K562 (cell line): Measurements from ENCODE around the gene BCL2L1. TPM values are rescaled to one million over a fixed set of nuclear protein-coding genes. Genes with fewer than 3 reads are reported as not detected.

Source experiments
- ATAC-seq: fragments of 200-7000 bp; cut with Tn5 transposase; 3 replicates; pipeline ENCODE4 v1.9.1; 2020; ENCODE audit warnings: moderate library complexity
- BruUV-seq: library from RNA; stranded (reverse); fragments of 400-500 nt; replicated peaks from 2 replicates; lab custom pipeline; 2021; lab: Mats Ljungman, UMichigan
- CTCF ChIA-PET: fragments of 300-600 bp; formaldehyde crosslinking; extraction: SDS; loops from one replicate; lab custom pipeline; 2021; ENCODE audit warnings: low intra/inter-chr PET ratio; lab: Yijun Ruan, JAX
- POLR2A ChIA-PET: fragments of 300-600, 350-650 bp; sonication (Branson Sonifier 250); formaldehyde crosslinking; extraction: SDS; loops from one replicate; lab custom pipeline; 2021; ENCODE audit warnings: antibody characterized with exemption, inconsistent platforms; lab: Yijun Ruan, JAX
- DNase-seq, 4 experiments: peaks; one replicate each; pipeline versions ENCODE4 v3.0.0 to v3.0.0-alpha.2; 2011 to 2018; ENCODE audit warnings: low spot score in 3 of 4, mixed read lengths in 3 of 4; ENCODE audit errors: extremely low read depth in 1 of 4
- FAIRE-seq: peaks from 2 replicates; lab custom pipeline; 2011; peaks lifted over from hg19 to GRCh38; lab: Jason Lieb, UNC
- H2AFZ ChIP-seq: 2 replicates; pipeline ENCODE4 v1.6.0; 2011; ENCODE audit warnings: low read depth, low read length, control low read depth, inconsistent platforms
- H3K27ac ChIP-seq: fragments of 200-600 bp; 3 replicates; pipeline ENCODE4 v1.8.0; 2011; ENCODE audit warnings: low read depth, mild to moderate bottlenecking, control low read depth, inconsistent platforms, low read length, moderate library complexity, mixed read lengths; ENCODE audit errors: extremely low read depth
- H3K27me3 ChIP-seq, 2 experiments: fragments of 300-600 bp in 1 of 2; 2 replicates in 1 of 2; 3 replicates in 1 of 2; pipeline versions ENCODE4 v1.6.0 to v1.8.0; 2011; ENCODE audit warnings: inconsistent platforms in 2 of 2, low read length in 2 of 2, mild to moderate bottlenecking in 1 of 2, mixed read lengths in 1 of 2, moderate library complexity in 1 of 2; ENCODE audit not compliant: control insufficient read depth in 2 of 2, insufficient read depth in 2 of 2
- H3K36me3 ChIP-seq: fragments of 300-600 bp; 3 replicates; pipeline ENCODE4 v1.8.0; 2011; ENCODE audit warnings: mild to moderate bottlenecking, low read length, inconsistent platforms; ENCODE audit not compliant: control insufficient read depth, insufficient read depth
- H3K4me1 ChIP-seq, 2 experiments: fragments of 200-600 bp in 1 of 2; replicated peaks in 1 of 2; 2 replicates in 1 of 2; 3 replicates in 1 of 2; pipeline versions ENCODE4 v1.5.1 to v1.8.0; 2011; ENCODE audit warnings: inconsistent platforms in 2 of 2, low read length in 2 of 2, mild to moderate bottlenecking in 1 of 2, mixed read lengths in 1 of 2, moderate library complexity in 1 of 2; ENCODE audit not compliant: control insufficient read depth in 2 of 2, insufficient read depth in 2 of 2
- H3K4me2 ChIP-seq: 2 replicates; pipeline ENCODE4 v1.6.1; 2011; ENCODE audit warnings: low read length, control low read depth, inconsistent platforms, mixed read lengths; ENCODE audit not compliant: insufficient read depth
- H3K4me3 ChIP-seq: fragments of 200-600 bp; sonication (generic), shearing (Covaris generic); 2 replicates; pipeline ENCODE4 v1.5.1; 2016; ENCODE audit warnings: control low read depth, inconsistent platforms
- H3K79me2 ChIP-seq: fragments of 200-600 bp; 3 replicates; pipeline ENCODE4 v1.8.0; 2011; ENCODE audit warnings: low read length, inconsistent platforms; ENCODE audit not compliant: control insufficient read depth, insufficient read depth
- H3K9ac ChIP-seq, 2 experiments: 2 replicates each; pipeline versions ENCODE4 v1.6.0 to v1.6.1; 2011; ENCODE audit warnings: low read depth in 2 of 2, low read length in 2 of 2, control low read depth in 1 of 2, inconsistent platforms in 1 of 2, mild to moderate bottlenecking in 1 of 2, mixed read lengths in 1 of 2; ENCODE audit not compliant: insufficient read depth in 1 of 2
- H3K9me1 ChIP-seq: one replicate; pipeline ENCODE4 v1.6.0; 2011; ENCODE audit warnings: inconsistent platforms, mild to moderate bottlenecking, low read length, moderate library complexity; ENCODE audit not compliant: control insufficient read depth, insufficient read depth
- H3K9me3 ChIP-seq: replicated peaks from 2 replicates; pipeline ENCODE4 v1.5.1; 2011; ENCODE audit warnings: low read depth, low read length, inconsistent platforms; ENCODE audit not compliant: control insufficient read depth, insufficient read depth
- H4K20me1 ChIP-seq: replicated peaks from 2 replicates; pipeline ENCODE4 v1.6.1; 2011; ENCODE audit warnings: low read length, inconsistent platforms, mixed read lengths; ENCODE audit not compliant: control insufficient read depth, insufficient read depth
- ARID2 ChIP-seq: fragments of 450-650 bp; IDR thresholded peaks from 2 replicates; pipeline ENCODE4 v1.6.1; 2017; ENCODE audit warnings: antibody characterized with exemption, mild to moderate bottlenecking
- BMI1 ChIP-seq: fragments of 150-350 bp; IDR thresholded peaks from 2 replicates; pipeline ENCODE4 v1.6.1; 2014; ENCODE audit warnings: low read length
- CEBPB ChIP-seq: fragments of 450-650 bp; IDR thresholded peaks from 2 replicates; pipeline ENCODE4 v1.6.1; 2016; ENCODE audit warnings: missing genetic modification characterization, missing compliant biosample characterization
- CREB5 ChIP-seq: fragments of 250-450 bp; sonication (Bioruptor Pico); IDR thresholded peaks from 2 replicates; pipeline ENCODE4 v1.5.0; 2020; ENCODE audit warnings: mild to moderate bottlenecking
- E2F5 ChIP-seq: sonication (generic); formaldehyde crosslinking; IDR thresholded peaks from 2 replicates; pipeline ENCODE4 v1.8.0; 2022; ENCODE audit warnings: mild to moderate bottlenecking, missing genetic modification reagents
- KHSRP ChIP-seq: fragments of 450-650 bp; IDR thresholded peaks from 2 replicates; pipeline ENCODE4 v1.6.1; 2017
- MYBL2 ChIP-seq, 2 experiments: fragments of 450-650 bp in 1 of 2; sonication (generic) in 1 of 2; formaldehyde crosslinking in 1 of 2; IDR thresholded peaks; 2 replicates each; pipeline versions ENCODE4 v1.6.1 to v1.8.1; 2017 to 2022; ENCODE audit warnings: borderline replicate concordance in 1 of 2, inconsistent platforms in 1 of 2, low read depth in 1 of 2, mild to moderate bottlenecking in 1 of 2, missing genetic modification reagents in 1 of 2, moderate library complexity in 1 of 2
- NFIX ChIP-seq: fragments of 250-450 bp; sonication (Bioruptor Pico); IDR thresholded peaks from 2 replicates; pipeline ENCODE4 v1.4.0; 2020; ENCODE audit warnings: low read depth, mild to moderate bottlenecking, moderate library complexity
- RBBP5 ChIP-seq: fragments of 200-600 bp; sonication (generic); IDR thresholded peaks from 2 replicates; pipeline ENCODE4 v1.6.1; 2012; ENCODE audit warnings: borderline replicate concordance, mild to moderate bottlenecking, low read length, control low read depth, inconsistent platforms; ENCODE audit not compliant: insufficient read depth, poor library complexity, severe bottlenecking
- RBFOX2 ChIP-seq: fragments of 200-400 bp; formaldehyde crosslinking; IDR thresholded peaks from 2 replicates; pipeline ENCODE4 v1.6.1; 2017; ENCODE audit warnings: low read depth, mild to moderate bottlenecking, low read length, moderate library complexity
- TBP ChIP-seq: optimal IDR thresholded peaks from 2 replicates; pipeline ENCODE3; 2011; ENCODE audit warnings: low read depth, low read length, improper control_type of control experiment
- USF1 ChIP-seq: sonication (generic); formaldehyde crosslinking; IDR thresholded peaks from 2 replicates; pipeline ENCODE4 v1.9.0; 2022; ENCODE audit warnings: mild to moderate bottlenecking, missing genetic modification reagents
- ZEB2 ChIP-seq: fragments of 450-650 bp; IDR thresholded peaks from 2 replicates; pipeline ENCODE4 v1.6.1; 2016
- ZNF449 ChIP-seq: fragments of 250-450 bp; sonication (Bioruptor Pico); IDR thresholded peaks from 2 replicates; pipeline ENCODE4 v1.8.0; 2022; ENCODE audit warnings: moderate library complexity, mild to moderate bottlenecking, inconsistent platforms
- ZNF707 ChIP-seq: fragments of 250-450 bp; sonication (Bioruptor Pico); conservative IDR thresholded peaks from 2 replicates; pipeline ENCODE4 v1.8.0; 2022; ENCODE audit warnings: inconsistent platforms, mild to moderate bottlenecking, moderate library complexity
- WGBS: fragments of 100-300 bp; shearing (Covaris generic); methylation state at CpG from one replicate; pipeline ENCODE4 v1.1.6; 2016; ENCODE audit warnings: low coverage, mixed read lengths; ENCODE audit not compliant: insufficient coverage; ENCODE audit errors: missing lambda C conversion rate; 5-methylcytosine and 5-hydroxymethylcytosine counted together
- in situ Hi-C: fragments of 300-500 bp; cut with MboI; formaldehyde crosslinking; loops from 4 replicates; pipeline ENCODE4 v1.15.0; 2018; ENCODE audit warnings: inconsistent platforms, mixed read lengths
- intact Hi-C: fragments of 100-400 bp; cut with micrococcal nuclease; formaldehyde crosslinking; loops from 2 replicates; pipeline ENCODE4 v1.14.2; 2022
- polyA plus RNA-seq, 8 experiments: library from polyadenylated mRNA; depleted of rRNA in 4 of 8; stranded (reverse) in 5 of 8; unstranded in 3 of 8; fragments of >200 nt; fragmentation: Nextera tagmentation in 2 of 8; fragmentation: Illumina TruSeq in 1 of 8; extraction: Ambion mirVana in 2 of 8; extraction: Trizol in 1 of 8; gene quantifications; 2 replicates each; pipeline versions ENCODE4 v1.2.1 to v1.2.3, GENCODE V29; 2011 to 2014; ENCODE audit warnings: inconsistent platforms in 1 of 8, missing spikeins in 1 of 8
- total RNA-seq, 7 experiments: library from RNA; depleted of rRNA in 6 of 7; stranded (reverse); fragments of >200 nt in 6 of 7; fragmentation: Illumina TruSeq in 2 of 7; extraction: Trizol in 2 of 7; gene quantifications; 2 replicates each; pipeline versions ENCODE4 v1.2.1 to v1.2.3, GENCODE V29; 2011 to 2021; ENCODE audit warnings: low replicate concordance in 1 of 7

BCL2L1 gene
- total and polyA plus RNA-seq, 9 of the 15 experiments (the other 6 are each of a cell fraction or from before 2014, with no cell fraction given) = 3.3 to 182 (median 120) TPM

- DNase-seq = no peak
- CTCF ChIA-PET = interaction anchor here (0.6 to 1.6 kb wide), 2 partner anchors 91 to 852 kb away, joined by 3 to 9 read pairs; partner anchors contain the start of gene BCL2L1
- Histone ChIP-seq H3K9me3 (no peaks in the 10 kb centered on the region), H3K27me3 (no peaks in the 10 kb centered on the region; a peak in 1 of 5 replicates)
- TF ChIP-seq USF1 (CRISPR knock-in tag) (no peak), BMI1 (no peak), NFIX (CRISPR knock-in tag) (no peak), E2F5 (no peak), CEBPB (no peak), ZNF449 (CRISPR knock-in tag) (no peak), ZEB2 (no peak), KHSRP (no peak), MYBL2 (IDR thresholded peaks at IDR 0.05; ENCODE audit: low read depth) (no peak), MYBL2 (CRISPR knock-in tag; IDR thresholded peaks at IDR 0.05; ENCODE audit: borderline replicate concordance) (no peak), RBFOX2 (no peak), CREB5 (no peak), RBBP5 (peak; percentile 23), TBP (peak; percentile 4), ARID2 (no peak), ZNF707 (no peak)
- TF ChIP-seq, all 486 proteins: peak for 2
- Histone ChIP-seq H2AFZ (peak overlapping the region; percentile 95), H3K4me1 (peaks cover 8 to 22% of the 10 kb centered on the region in 2 experiments; a peak in 4 of 5 replicates), H3K4me2 (peak overlapping the region; percentile 66; the same call in 1 of the 2 replicates), H4K20me1 (no peaks in the 10 kb centered on the region), H3K9me1 (no peaks in the 10 kb centered on the region), H3K79me2 (no peaks in the 10 kb centered on the region), H3K36me3 (no peaks in the 10 kb centered on the region), H3K27ac (no peak overlapping the region), H3K9ac (no peak overlapping the region; a peak in 1 of 4 replicates), H3K4me3 (no peak overlapping the region)
- no peak for FAIRE-seq
- WGBS = 88% methylated on average over 26 of the region's 40 CpGs
- no TSS peak for BruUV-seq
- intact Hi-C loops (loop anchor here (10.0 kb wide), 1 partner anchor 162 kb away; no protein-coding TSS in a partner anchor), in situ Hi-C loops (loop anchor here (5.0 kb wide), 1 partner anchor 95 kb away; no protein-coding TSS in a partner anchor)
- POLR2A ChIA-PET = interaction anchor here (0.9 to 2.5 kb wide), 5 partner anchors 26 to 85 kb away, joined by 3 to 18 read pairs (median 3); no protein-coding TSS in a partner anchor
- no peak; the same call in 2 of the 3 replicates for ATAC-seq
Observed at GRCh38 chr20:31632548-31633338, 89.9 kb downstream of the BCL2L1 start.
